Mucosa of rectum (tissue), 2 donors: ENCODE measurements around the gene PCDH9.

Experiments used
- H3K27ac ChIP-seq, 2 donors: one replicate each; pipeline ENCODE4 v1.7.0; 2013; ENCODE audit warnings: inconsistent platforms in 2 of 2, low read depth in 2 of 2, low read length in 2 of 2
- H3K27me3 ChIP-seq, 2 donors: one replicate each; pipeline ENCODE4 v1.7.0; 2013; ENCODE audit warnings: low read length in 2 of 2; ENCODE audit not compliant: control insufficient read depth in 2 of 2, insufficient read depth in 2 of 2
- H3K36me3 ChIP-seq, 2 donors: one replicate each; pipeline ENCODE4 v1.7.0; 2013; ENCODE audit warnings: low read length in 2 of 2; ENCODE audit not compliant: control insufficient read depth in 2 of 2, insufficient read depth in 2 of 2
- H3K4me1 ChIP-seq, 2 donors: one replicate each; pipeline ENCODE4 v1.7.0; 2013; ENCODE audit warnings: low read length in 2 of 2, mild to moderate bottlenecking in 1 of 2; ENCODE audit not compliant: control insufficient read depth in 2 of 2, insufficient read depth in 2 of 2
- H3K4me3 ChIP-seq, 2 donors: one replicate each; pipeline ENCODE4 v1.7.0; 2013; ENCODE audit warnings: low read length in 2 of 2
- H3K9ac ChIP-seq, 2 donors: one replicate each; pipeline ENCODE4 v1.7.0; 2013; ENCODE audit warnings: low read length in 2 of 2, low read depth in 1 of 2, mild to moderate bottlenecking in 1 of 2
- H3K9me3 ChIP-seq, 2 donors: one replicate each; pipeline ENCODE4 v1.7.0; 2013; ENCODE audit warnings: low read length in 2 of 2; ENCODE audit not compliant: control insufficient read depth in 2 of 2
- donor health status: healthy.
- donor health status: Normal muscosa, but diverticular disease.

PCDH9 gene

GRCh38 chr13:66530686-66531085 is 699.5 kb downstream of the PCDH9 start:
- Histone ChIP-seq H3K36me3 (no peaks in the 10 kb centered on the region), H3K9ac (no peak overlapping the region), H3K9me3 (no peaks in the 10 kb centered on the region), H3K27ac (no peak overlapping the region), H3K4me1 (no peaks in the 10 kb centered on the region), H3K4me3 (no peak overlapping the region), H3K27me3 (no peaks in the 10 kb centered on the region)

- Histone ChIP-seq H3K27me3 (no peaks in the 10 kb centered on the region), H3K4me1 (no peaks in the 10 kb centered on the region), H3K9me3 (no peaks in the 10 kb centered on the region), H3K27ac (no peak overlapping the region), H3K36me3 (no peaks in the 10 kb centered on the region), H3K9ac (no peak overlapping the region), H3K4me3 (no peak overlapping the region)
Observed at GRCh38 chr13:66530158-66530557, 700.0 kb downstream of the PCDH9 start.

GRCh38 chr13:66528944-66529576 is 701.1 kb downstream of the PCDH9 start:
- Histone ChIP-seq H3K9me3 (no peaks in the 10 kb centered on the region), H3K36me3 (no peaks in the 10 kb centered on the region), H3K27me3 (no peaks in the 10 kb centered on the region), H3K4me3 (no peak overlapping the region), H3K4me1 (no peaks in the 10 kb centered on the region), H3K9ac (no peak overlapping the region), H3K27ac (no peak overlapping the region)

- Histone ChIP-seq H3K27ac (no peak overlapping the region), H3K4me1 (no peaks in the 10 kb centered on the region), H3K9me3 (no peaks in the 10 kb centered on the region), H3K9ac (no peak overlapping the region), H3K36me3 (no peaks in the 10 kb centered on the region), H3K4me3 (no peak overlapping the region), H3K27me3 (no peaks in the 10 kb centered on the region)
Observed at GRCh38 chr13:66528180-66528579, 702.0 kb downstream of the PCDH9 start.

- Histone ChIP-seq H3K4me1 (no peaks in the 10 kb centered on the region), H3K4me3 (no peak overlapping the region), H3K27ac (no peak overlapping the region), H3K9me3 (no peaks in the 10 kb centered on the region), H3K27me3 (no peaks in the 10 kb centered on the region), H3K36me3 (no peaks in the 10 kb centered on the region), H3K9ac (no peak overlapping the region)
Observed at GRCh38 chr13:66520511-66521355, 709.4 kb downstream of the PCDH9 start.

GRCh38 chr13:66519259-66519658 is 710.9 kb downstream of the PCDH9 start:
- Histone ChIP-seq H3K36me3 (no peaks in the 10 kb centered on the region), H3K27ac (no peak overlapping the region), H3K9me3 (no peaks in the 10 kb centered on the region), H3K27me3 (no peaks in the 10 kb centered on the region), H3K4me3 (no peak overlapping the region), H3K4me1 (no peaks in the 10 kb centered on the region), H3K9ac (no peak overlapping the region)

GRCh38 chr13:66518068-66518467 is 712.1 kb downstream of the PCDH9 start:
- H3K9ac ChIP-seq = no peak overlapping the region

GRCh38 chr13:66513728-66514127 is 716.4 kb downstream of the PCDH9 start:
- Histone ChIP-seq H3K27ac (no peak overlapping the region), H3K9ac (no peak overlapping the region), H3K4me3 (no peak overlapping the region), H3K27me3 (no peaks in the 10 kb centered on the region), H3K36me3 (no peaks in the 10 kb centered on the region), H3K9me3 (no peaks in the 10 kb centered on the region), H3K4me1 (no peaks in the 10 kb centered on the region)

More at GRCh38 chr13:66518068-66518467, 712.1 kb downstream of the PCDH9 start:
- Histone ChIP-seq H3K27ac (no peak overlapping the region), H3K27me3 (no peaks in the 10 kb centered on the region), H3K4me1 (no peaks in the 10 kb centered on the region), H3K9me3 (no peaks in the 10 kb centered on the region), H3K36me3 (no peaks in the 10 kb centered on the region), H3K4me3 (no peak overlapping the region)

- Histone ChIP-seq H3K9ac (no peak overlapping the region), H3K36me3 (no peaks in the 10 kb centered on the region), H3K27me3 (no peaks in the 10 kb centered on the region), H3K4me3 (no peak overlapping the region), H3K4me1 (no peaks in the 10 kb centered on the region), H3K27ac (no peak overlapping the region), H3K9me3 (no peaks in the 10 kb centered on the region)
Observed at GRCh38 chr13:66509175-66509574, 721.0 kb downstream of the PCDH9 start.

GRCh38 chr13:66508153-66508909 is 721.8 kb downstream of the PCDH9 start:
- H3K27me3 ChIP-seq = no peaks in the 10 kb centered on the region
- no peak overlapping the region for H3K9ac ChIP-seq
- H3K9me3 ChIP-seq = no peaks in the 10 kb centered on the region
- H3K4me3 ChIP-seq = no peak overlapping the region
- H3K4me1 ChIP-seq = no peaks in the 10 kb centered on the region
- no peaks in the 10 kb centered on the region for H3K36me3 ChIP-seq
- no peak overlapping the region for H3K27ac ChIP-seq
